Measurements from ENCODE around the gene LSR. TPM values are rescaled to one million over a fixed set of nuclear protein-coding genes. Genes with fewer than 3 reads are reported as not detected.
A peak's percentile ranks its signal among the peaks of the same experiment; 100 is the strongest.

LSR gene
- total RNA-seq, 1 donor from 2014 or later = 5.4 TPM

DNA sequence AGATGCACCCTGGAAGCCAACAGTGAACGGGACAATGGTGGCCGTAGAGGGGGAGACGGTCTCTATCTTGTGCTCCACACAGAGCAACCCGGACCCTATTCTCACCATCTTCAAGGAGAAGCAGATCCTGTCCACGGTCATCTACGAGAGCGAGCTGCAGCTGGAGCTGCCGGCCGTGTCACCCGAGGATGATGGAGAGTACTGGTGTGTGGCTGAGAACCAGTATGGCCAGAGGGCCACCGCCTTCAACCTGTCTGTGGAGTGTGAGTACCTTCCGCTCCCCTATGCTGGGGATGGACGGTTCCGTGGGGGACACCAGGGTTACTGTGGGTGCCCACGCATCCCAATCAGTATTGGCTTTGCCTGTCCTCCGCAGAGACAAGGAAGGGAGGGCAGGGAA, 53.6 kb downstream of the LSR start:
- peaks cover 4% of the 10 kb centered on the region for H3K36me3 Mint-ChIP-seq (ENCODE audit: unreplicated experiment)
- no peak for DNase-seq
- peaks cover 6% of the 10 kb centered on the region for H3K9me3 Mint-ChIP-seq (ENCODE audit: unreplicated experiment)
- no peak overlapping the region for H3K4me3 Mint-ChIP-seq (ENCODE audit: unreplicated experiment)
- peaks cover 2% of the 10 kb centered on the region for H3K27me3 Mint-ChIP-seq (ENCODE audit: unreplicated experiment)
- H3K27ac Mint-ChIP-seq (ENCODE audit: unreplicated experiment) = no peak overlapping the region
- TF ChIP-seq, protein P1, sequence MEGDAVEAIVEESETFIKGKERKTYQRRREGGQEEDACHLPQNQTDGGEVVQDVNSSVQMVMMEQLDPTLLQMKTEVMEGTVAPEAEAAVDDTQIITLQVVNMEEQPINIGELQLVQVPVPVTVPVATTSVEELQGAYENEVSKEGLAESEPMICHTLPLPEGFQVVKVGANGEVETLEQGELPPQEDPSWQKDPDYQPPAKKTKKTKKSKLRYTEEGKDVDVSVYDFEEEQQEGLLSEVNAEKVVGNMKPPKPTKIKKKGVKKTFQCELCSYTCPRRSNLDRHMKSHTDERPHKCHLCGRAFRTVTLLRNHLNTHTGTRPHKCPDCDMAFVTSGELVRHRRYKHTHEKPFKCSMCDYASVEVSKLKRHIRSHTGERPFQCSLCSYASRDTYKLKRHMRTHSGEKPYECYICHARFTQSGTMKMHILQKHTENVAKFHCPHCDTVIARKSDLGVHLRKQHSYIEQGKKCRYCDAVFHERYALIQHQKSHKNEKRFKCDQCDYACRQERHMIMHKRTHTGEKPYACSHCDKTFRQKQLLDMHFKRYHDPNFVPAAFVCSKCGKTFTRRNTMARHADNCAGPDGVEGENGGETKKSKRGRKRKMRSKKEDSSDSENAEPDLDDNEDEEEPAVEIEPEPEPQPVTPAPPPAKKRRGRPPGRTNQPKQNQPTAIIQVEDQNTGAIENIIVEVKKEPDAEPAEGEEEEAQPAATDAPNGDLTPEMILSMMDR (IDR thresholded peaks at IDR 0.05; ENCODE audit: partially characterized antibody, unreplicated experiment) = no peak
- no peaks in the 10 kb centered on the region for H3K4me1 Mint-ChIP-seq (ENCODE audit: low read depth, unreplicated experiment)

- H3K9me3 Mint-ChIP-seq (ENCODE audit: unreplicated experiment) = peaks cover 6% of the 10 kb centered on the region
- TF ChIP-seq, protein P1 (IDR thresholded peaks at IDR 0.05; ENCODE audit: partially characterized antibody, unreplicated experiment) = no peak
- no peak overlapping the region for H3K4me3 Mint-ChIP-seq (ENCODE audit: unreplicated experiment)
- peaks cover 4% of the 10 kb centered on the region for H3K36me3 Mint-ChIP-seq (ENCODE audit: unreplicated experiment)
- no peak for DNase-seq
- H3K27ac Mint-ChIP-seq (ENCODE audit: unreplicated experiment) = no peak overlapping the region
- H3K27me3 Mint-ChIP-seq (ENCODE audit: unreplicated experiment) = peaks cover 2% of the 10 kb centered on the region
- no peaks in the 10 kb centered on the region for H3K4me1 Mint-ChIP-seq (ENCODE audit: low read depth, unreplicated experiment)
Observed at GRCh38 chr19:35303357-35303915, 54.6 kb downstream of the LSR start.

- no peak for DNase-seq
- Mint-ChIP-seq H3K27ac (ENCODE audit: unreplicated experiment) (no peak overlapping the region), H3K9me3 (ENCODE audit: unreplicated experiment) (peaks cover 6% of the 10 kb centered on the region), H3K4me3 (ENCODE audit: unreplicated experiment) (no peak overlapping the region), H3K4me1 (ENCODE audit: low read depth, unreplicated experiment) (no peaks in the 10 kb centered on the region), H3K27me3 (ENCODE audit: unreplicated experiment) (peaks cover 2% of the 10 kb centered on the region), H3K36me3 (ENCODE audit: unreplicated experiment) (peaks cover 4% of the 10 kb centered on the region)
- TF ChIP-seq, protein P1 (IDR thresholded peaks at IDR 0.05; ENCODE audit: partially characterized antibody, unreplicated experiment) = no peak
Observed at GRCh38 chr19:35304036-35304435, 55.2 kb downstream of the LSR start.

GRCh38 chr19:35305181-35305580, 56.4 kb downstream of the LSR start:
- Mint-ChIP-seq H3K27ac (ENCODE audit: unreplicated experiment) (no peak overlapping the region), H3K27me3 (ENCODE audit: unreplicated experiment) (peaks cover 4% of the 10 kb centered on the region), H3K4me1 (ENCODE audit: low read depth, unreplicated experiment) (no peaks in the 10 kb centered on the region), H3K4me3 (ENCODE audit: unreplicated experiment) (no peak overlapping the region), H3K9me3 (ENCODE audit: unreplicated experiment) (peaks cover 5% of the 10 kb centered on the region), H3K36me3 (ENCODE audit: unreplicated experiment) (peaks cover 4% of the 10 kb centered on the region)
- no peak for DNase-seq
- TF ChIP-seq, protein P1 (IDR thresholded peaks at IDR 0.05; ENCODE audit: partially characterized antibody, unreplicated experiment) = no peak

- peaks cover 3% of the 10 kb centered on the region for H3K9me3 Mint-ChIP-seq (ENCODE audit: unreplicated experiment)
- peaks cover 4% of the 10 kb centered on the region for H3K36me3 Mint-ChIP-seq (ENCODE audit: unreplicated experiment)
- H3K4me1 Mint-ChIP-seq (ENCODE audit: low read depth, unreplicated experiment) = no peaks in the 10 kb centered on the region
- DNase-seq = no peak
- no peak overlapping the region for H3K27ac Mint-ChIP-seq (ENCODE audit: unreplicated experiment)
- peaks cover 4% of the 10 kb centered on the region for H3K27me3 Mint-ChIP-seq (ENCODE audit: unreplicated experiment)
- no peak overlapping the region for H3K4me3 Mint-ChIP-seq (ENCODE audit: unreplicated experiment)
- TF ChIP-seq, protein P1 (IDR thresholded peaks at IDR 0.05; ENCODE audit: partially characterized antibody, unreplicated experiment) = peak; percentile 13
Observed at GRCh38 chr19:35306473-35307246, 57.9 kb downstream of the LSR start.
